ENCODE results near the gene WNT1. TPM values are rescaled to one million over a fixed set of nuclear protein-coding genes. Genes with fewer than 3 reads are reported as not detected.

WNT1 gene
- total and polyA plus RNA-seq, 2 of the 4 experiments (the other 2 are of a cell fraction): not detected

- H2AK9ac ChIP-seq (replicated peaks; ENCODE audit: low read depth, low read length, poor library complexity): no peak overlapping the region
- intact Hi-C loops (cut with micrococcal nuclease): loop anchor here (1.0 kb wide), 1 partner anchor 143 kb away; the partner anchor contains the start of gene DDX23
- no peak overlapping the region for H4K91ac ChIP-seq (ENCODE audit: insufficient read depth, low read depth, low read length)
- H2AFZ ChIP-seq (replicated peaks; ENCODE audit: low read length, poor library complexity): peak overlapping the region; percentile 81
- no peak overlapping the region for H2AK5ac ChIP-seq (ENCODE audit: low read depth, low read length)
- no peak overlapping the region for H2BK120ac ChIP-seq (ENCODE audit: low read depth, low read length)
- H3K9me3 ChIP-seq (ENCODE audit: control insufficient read depth, insufficient read depth, low read length): no peaks in the 10 kb centered on the region
- no peak overlapping the region for H3K9ac ChIP-seq (ENCODE audit: low read depth, low read length)
- H3K18ac ChIP-seq (ENCODE audit: low read depth, low read length): no peak overlapping the region
- in situ Hi-C loops (cut with MboI; ENCODE audit: low sequenced_read_pairs): no loop called here
- peaks cover 44% of the 10 kb centered on the region for H3K27me3 ChIP-seq (ENCODE audit: control insufficient read depth, insufficient read depth, low read length)
- no TSS peak for BruUV-seq (replicated peaks)
- dilution Hi-C loops (cut with HindIII; ENCODE audit: low sequenced_read_pairs, unreplicated experiment): no loop called here
- no peak overlapping the region for H3K14ac ChIP-seq (replicated peaks; ENCODE audit: low read depth, low read length)
- no peak overlapping the region for H2BK5ac ChIP-seq (ENCODE audit: low read depth, low read length, poor library complexity, severe bottlenecking)
- TF ChIP-seq MXI1 (IDR thresholded peaks at IDR 0.05; ENCODE audit: borderline replicate concordance, low read depth, low read length): no peak
- no peak for TF ChIP-seq ELK1 (IDR thresholded peaks at IDR 0.05; ENCODE audit: borderline replicate concordance, low read depth, low read length)
- TF ChIP-seq CTCF (conservative IDR thresholded peaks at IDR 0.05; ENCODE audit: low read depth, low read length): peak; percentile 85
- TF ChIP-seq SMC3 (IDR thresholded peaks at IDR 0.05; ENCODE audit: low read depth, low read length): peak; percentile 68
- TF ChIP-seq RCOR1 (IDR thresholded peaks at IDR 0.05; ENCODE audit: insufficient replicate concordance, low read length): no peak
- no peak for TF ChIP-seq CHD1 (IDR thresholded peaks at IDR 0.05; ENCODE audit: low read depth, low read length)
- TF ChIP-seq BHLHE40 (IDR thresholded peaks at IDR 0.05; ENCODE audit: low read depth, low read length): no peak
- no peak for TF ChIP-seq FOS (IDR thresholded peaks at IDR 0.05; ENCODE audit: low read depth, low read length)
- TF ChIP-seq MAZ (IDR thresholded peaks at IDR 0.05; ENCODE audit: borderline replicate concordance, low read depth, low read length): peak; percentile 31; the same call in 1 of the 2 replicates
- TF ChIP-seq RAD21 (IDR thresholded peaks at IDR 0.05; ENCODE audit: low read length): peak; percentile 84
- H2BK15ac ChIP-seq (ENCODE audit: low read depth, low read length): no peak overlapping the region
- H4K8ac ChIP-seq (ENCODE audit: low read depth in 2 of 2, low read length in 2 of 2): no peak overlapping the region
- no peak overlapping the region for H3K4me3 ChIP-seq (ENCODE audit: insufficient read depth, low read depth, low read length)
- CTCF ChIA-PET: interaction anchor here (3.0 kb wide), 1 partner anchor 12 kb away, joined by 12 read pairs; no protein-coding TSS in a partner anchor
- ATAC-seq (ENCODE audit: low read depth) (peak; percentile 77), DNase-seq (peak; percentile 73)
- no peak overlapping the region for H4K5ac ChIP-seq (ENCODE audit: low read depth, low read length)
- H4K20me1 ChIP-seq (ENCODE audit: insufficient read depth, low read length): peaks cover 4% of the 10 kb centered on the region; the same call in 1 of the 2 replicates
- peak overlapping the region; percentile 10; the same call in 1 of the 2 replicates for H3K23ac ChIP-seq (ENCODE audit: low read depth, low read length)
- no peaks in the 10 kb centered on the region for H3K79me1 ChIP-seq (ENCODE audit: low read depth in 1 of 2, low read length in 2 of 2)
- H3K4me1 ChIP-seq (ENCODE audit: control insufficient read depth, insufficient read depth, low read length): peaks cover 12% of the 10 kb centered on the region
- 17% methylated on average over 2 of the region's 32 CpGs; no CpG with 5 or more reads in 1 of the 2 experiments for WGBS, 2 experiments (ENCODE audit: extremely low coverage in 2 of 2, insufficient read length in 1 of 2)
- no peak overlapping the region for H3K56ac ChIP-seq (ENCODE audit: extremely low read depth, insufficient read depth, low read length)
- no peak overlapping the region for H3K4ac ChIP-seq (ENCODE audit: low read depth, low read length)
- POLR2A ChIA-PET (ENCODE audit: unreplicated experiment): no interaction called here
- H3K36me3 ChIP-seq (ENCODE audit: control insufficient read depth, insufficient read depth, low read length): no peaks in the 10 kb centered on the region
- peaks cover under 1% of the 10 kb centered on the region for H3K9me1 ChIP-seq (ENCODE audit: insufficient read depth, low read length)
- no peak overlapping the region for H2BK20ac ChIP-seq (ENCODE audit: low read depth, low read length)
- H3K27ac ChIP-seq (ENCODE audit: insufficient read depth, low read length): no peak overlapping the region
- peak overlapping the region; percentile 51 for H3K4me2 ChIP-seq (ENCODE audit: low read depth, low read length)
Measured at GRCh38 chr12:48995086-48995879, 17.2 kb downstream of the WNT1 start.

Data from IMR-90 (cell line).